Suppressor macrophage treated with lipopolysaccharide for 4 hours (primary cell): ENCODE data around the gene LAMTOR5.

Experiments used
- DNase-seq: peaks from one replicate; pipeline ENCODE4 v3.0.0-alpha.2; 2020

LAMTOR5 gene

GRCh38 chr1:110385369-110385768 is 22.1 kb downstream of the LAMTOR5 start:
- DNase-seq, result no peak

- DNase-seq, result no peak
These were observed 22.7 kb downstream of the LAMTOR5 start for GRCh38 chr1:110384581-110385321.

GRCh38 chr1:110383251-110383990 is 24.1 kb downstream of the LAMTOR5 start:
- peak; percentile 3 for DNase-seq

- DNase-seq, result peak; percentile 66
These were observed 26.7 kb downstream of the LAMTOR5 start for GRCh38 chr1:110380672-110381283.

- no peak for DNase-seq
These were observed 32.0 kb downstream of the LAMTOR5 start for GRCh38 chr1:110375490-110375889.

- no peak for DNase-seq
These were observed 36.7 kb downstream of the LAMTOR5 start for GRCh38 chr1:110370827-110371226.

GRCh38 chr1:110364221-110364620 is 43.3 kb downstream of the LAMTOR5 start:
- no peak for DNase-seq

GRCh38 chr1:110361856-110362255 is 45.6 kb downstream of the LAMTOR5 start:
- no peak for DNase-seq

- peak; percentile 41 for DNase-seq
These were observed 47.1 kb downstream of the LAMTOR5 start for GRCh38 chr1:110360431-110360830.

- no peak for DNase-seq
These were observed 51.1 kb downstream of the LAMTOR5 start for GRCh38 chr1:110356379-110356778.

GRCh38 chr1:110355321-110355720 is 52.2 kb downstream of the LAMTOR5 start:
- no peak for DNase-seq
